GM12892 (cell line): ENCODE results near the gene TSPAN4.

Experiments
- POLR2A ChIP-seq: IDR thresholded peaks from 2 replicates; pipeline ENCODE4 v1.6.1; 2011; ENCODE audit warnings: low read depth, low read length, control low read depth
- POLR2AphosphoS5 ChIP-seq: IDR thresholded peaks from 2 replicates; pipeline ENCODE4 v1.6.1; 2011; ENCODE audit warnings: low read depth, low read length, control low read depth

- TF ChIP-seq POLR2AphosphoS5, result no peak
- TF ChIP-seq POLR2A, result no peak
These were observed 10.0 kb upstream of the TSPAN4 start, which contains the start of gene CD151 for GRCh38 chr11:832529-833113.
